Activated CD8-positive, alpha-beta memory T cell treated with anti-CD3 and anti-CD28 coated beads for 1 hour (primary cell): ENCODE results near the gene TMOD1.
A peak's percentile ranks its signal among the peaks of the same experiment; 100 is the strongest.
"Not testable (repeated sequence)": the region's sequence is repeated elsewhere in the genome, so short reads cannot be mapped to it uniquely, and the experiment has no call there.

Source experiments
- DNase-seq, 2 donors: peaks; one replicate each; pipeline ENCODE4 v3.0.0-alpha.2; 2020; ENCODE audit warnings: low read depth in 1 of 2; ENCODE audit errors: extremely low read depth in 1 of 2

TMOD1 gene

DNA sequence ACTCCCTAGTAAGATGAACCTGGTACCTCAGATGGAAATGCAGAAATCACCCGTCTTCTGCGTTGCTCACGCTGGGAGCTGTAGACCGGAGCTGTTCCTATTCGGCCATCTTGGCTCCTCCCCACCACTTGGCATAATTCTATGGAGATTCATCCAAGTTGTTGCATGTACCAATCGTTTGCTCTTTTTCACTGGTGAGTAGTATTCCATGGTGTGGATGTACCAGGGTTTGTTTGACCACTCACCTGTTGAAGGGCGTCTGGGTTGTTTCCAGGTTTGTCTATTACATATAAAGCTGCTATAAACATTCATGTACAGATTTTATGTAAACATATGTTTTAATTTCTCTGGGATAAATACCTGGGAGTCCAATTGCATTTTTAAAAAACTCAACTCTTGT is 85.4 kb downstream of the TMOD1 start:
- not testable (repeated sequence) for DNase-seq

DNA sequence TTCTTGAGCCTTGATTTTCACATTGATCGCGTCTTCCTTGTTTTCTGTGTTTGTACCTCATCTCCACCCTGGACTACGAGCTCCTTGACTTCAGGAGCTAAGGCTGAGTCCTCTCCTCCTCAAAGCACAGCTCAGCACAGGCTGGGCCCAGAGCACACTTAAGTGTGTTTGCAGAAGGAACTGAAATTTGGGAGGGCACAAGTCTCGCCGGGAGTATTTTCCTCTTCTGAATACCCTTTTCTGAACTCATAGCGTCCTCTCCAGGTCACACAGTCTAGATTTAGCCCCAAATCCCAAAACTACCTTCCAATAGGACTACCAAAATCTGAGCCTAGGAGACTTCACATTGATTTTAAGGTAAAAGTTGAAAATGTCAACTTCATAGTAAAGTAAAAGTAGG is 90.1 kb downstream of the TMOD1 start:
- DNase-seq = no peak

DNA sequence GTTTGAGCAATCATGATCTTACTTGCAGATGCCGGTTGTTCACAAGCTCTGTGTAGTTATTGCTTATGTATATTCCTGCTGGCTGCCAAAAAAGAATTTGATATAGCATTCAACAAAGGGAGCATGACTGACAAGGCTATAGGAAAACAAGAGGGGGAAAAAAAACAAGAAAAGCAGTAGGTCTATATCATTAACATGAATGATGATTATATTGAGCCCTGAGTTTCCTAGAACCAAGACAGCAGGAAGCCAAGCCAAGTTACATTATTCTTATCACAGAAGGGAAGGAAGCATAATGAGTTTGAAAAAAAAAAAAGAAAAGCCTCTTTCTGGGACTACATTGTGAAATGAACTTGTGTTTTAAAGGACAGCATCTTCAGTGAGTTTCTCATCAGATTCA is 90.7 kb downstream of the TMOD1 start:
- DNase-seq = no peak

DNA sequence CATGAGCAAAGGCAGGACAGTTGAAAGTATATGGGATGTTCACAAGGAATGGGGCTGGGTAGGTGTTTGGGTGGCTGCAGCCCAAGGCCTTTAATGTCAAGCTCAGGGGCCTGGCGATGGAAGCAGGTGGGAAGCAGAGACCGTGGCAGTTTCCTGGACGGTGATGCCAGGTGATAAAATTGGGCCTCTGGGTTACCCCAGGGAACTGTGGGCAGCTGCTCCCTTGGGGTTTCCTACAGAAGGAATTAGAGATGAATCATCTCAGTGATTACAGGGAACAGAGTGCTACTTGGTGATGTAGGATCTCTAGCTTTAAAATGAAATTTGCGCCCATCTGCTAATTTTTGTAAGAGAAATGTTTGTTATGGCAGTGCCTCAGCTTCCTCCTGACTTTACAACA is 92.5 kb downstream of the TMOD1 start:
- DNase-seq = no peak

DNA sequence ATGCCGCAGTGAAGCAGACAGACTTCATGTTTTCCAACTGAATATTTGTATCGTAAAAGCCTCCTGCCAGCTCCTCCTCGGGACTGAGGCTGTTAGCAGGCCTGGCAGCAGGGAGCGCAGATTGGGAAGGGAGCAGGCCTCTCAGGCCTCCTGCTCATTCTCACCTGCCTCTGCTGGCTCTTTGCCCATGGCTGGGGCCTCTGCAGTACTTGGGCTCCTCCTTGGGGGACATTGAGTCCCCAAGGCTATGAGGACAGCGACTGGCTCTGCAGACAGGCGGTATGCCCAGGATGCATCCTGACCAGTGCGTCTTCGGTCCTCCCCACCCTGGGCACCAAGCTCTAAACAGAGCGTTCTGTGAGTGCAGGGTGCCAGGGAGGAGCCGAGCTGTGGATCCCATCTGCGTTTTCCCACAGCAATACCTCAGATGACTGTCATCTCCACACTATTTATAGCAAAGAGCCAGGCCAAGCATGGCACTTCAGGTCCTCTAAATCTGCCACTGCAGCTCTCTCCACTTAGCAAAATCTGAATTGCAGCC is 93.0 kb downstream of the TMOD1 start:
- DNase-seq = no peak

DNA sequence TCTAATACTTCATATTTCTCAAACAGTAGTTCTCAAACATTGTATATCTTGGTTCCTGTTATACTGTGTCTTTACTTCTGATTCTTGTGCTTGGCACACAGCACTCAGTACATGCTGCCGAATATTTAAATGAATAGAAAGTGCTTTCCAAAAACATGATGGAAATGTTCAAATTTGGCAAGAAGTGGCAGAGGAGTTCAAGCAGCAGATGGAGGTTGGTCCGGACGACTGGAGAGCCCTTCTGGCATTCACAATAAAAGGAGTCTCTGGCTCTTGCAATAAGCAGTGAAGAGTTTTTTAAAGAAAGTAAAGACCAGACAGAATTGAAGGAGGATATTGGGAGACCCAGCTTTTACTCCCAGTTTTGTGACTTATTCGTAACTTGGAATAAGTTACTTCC is 95.4 kb downstream of the TMOD1 start:
- no peak for DNase-seq

DNA sequence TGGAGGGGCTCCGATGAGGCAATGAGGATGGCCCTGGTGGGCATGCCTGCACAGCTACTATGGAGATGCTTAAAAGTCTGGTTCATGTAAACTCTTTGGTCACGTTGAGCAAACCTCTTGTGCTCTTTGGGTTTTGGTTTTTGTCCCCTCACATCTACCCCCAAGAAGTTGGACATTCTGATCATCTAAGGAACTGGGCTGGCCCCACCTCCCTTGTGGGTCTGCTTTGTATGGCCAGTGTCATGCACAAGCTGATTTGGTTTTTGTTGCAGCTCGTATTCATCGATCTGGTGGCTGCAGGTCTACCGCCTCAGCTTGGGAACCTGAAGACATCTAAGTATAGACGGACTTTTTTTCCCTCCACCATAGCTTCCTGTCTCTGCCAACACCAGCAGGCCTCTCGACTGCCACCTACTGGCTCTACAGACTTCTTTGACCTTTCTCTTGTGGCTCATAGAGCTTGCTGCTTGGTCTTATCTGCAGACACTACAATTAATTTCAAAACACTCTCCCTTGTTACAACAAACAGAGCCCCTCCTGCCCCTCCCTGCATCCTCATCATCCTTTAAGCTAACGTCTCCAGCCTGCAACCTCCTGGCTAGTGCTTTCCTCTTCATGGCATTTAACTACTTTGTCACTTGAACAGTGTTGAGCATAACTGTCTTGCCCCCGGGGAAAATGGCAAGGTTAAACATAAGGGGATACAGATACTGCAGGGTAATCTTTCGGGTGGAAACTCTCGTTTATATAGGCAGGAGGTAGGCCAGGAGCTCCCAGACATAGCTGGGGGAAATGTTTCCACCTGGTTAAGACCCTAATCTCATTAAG is 97.2 kb downstream of the TMOD1 start:
- peak; percentile 22 to 39 for DNase-seq

DNA sequence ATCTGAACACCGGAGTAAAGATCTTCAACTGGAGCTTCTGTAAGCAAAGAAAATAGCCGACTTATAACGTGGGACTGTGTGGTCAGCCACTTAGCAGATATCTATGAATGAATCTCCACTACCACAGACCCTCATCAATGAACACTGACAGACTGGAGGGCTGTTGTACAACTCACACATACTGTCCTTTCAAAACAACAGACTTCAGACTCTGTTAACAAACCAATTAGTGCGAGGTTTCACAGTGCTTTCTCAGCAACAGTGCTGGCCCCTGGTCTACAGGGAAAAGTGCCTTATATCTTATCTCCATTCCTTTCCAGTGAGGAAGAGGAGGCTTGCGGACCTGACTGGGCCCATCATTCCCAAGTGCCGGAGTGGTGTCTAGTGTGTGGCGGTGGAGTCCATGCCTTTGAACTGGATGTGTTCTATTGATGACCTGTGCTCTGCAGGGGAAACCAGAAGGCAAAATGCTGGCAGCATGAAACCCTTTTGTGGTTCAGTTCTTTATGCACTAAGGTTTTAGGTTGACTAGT is 97.9 kb downstream of the TMOD1 start:
- DNase-seq = no peak

DNA sequence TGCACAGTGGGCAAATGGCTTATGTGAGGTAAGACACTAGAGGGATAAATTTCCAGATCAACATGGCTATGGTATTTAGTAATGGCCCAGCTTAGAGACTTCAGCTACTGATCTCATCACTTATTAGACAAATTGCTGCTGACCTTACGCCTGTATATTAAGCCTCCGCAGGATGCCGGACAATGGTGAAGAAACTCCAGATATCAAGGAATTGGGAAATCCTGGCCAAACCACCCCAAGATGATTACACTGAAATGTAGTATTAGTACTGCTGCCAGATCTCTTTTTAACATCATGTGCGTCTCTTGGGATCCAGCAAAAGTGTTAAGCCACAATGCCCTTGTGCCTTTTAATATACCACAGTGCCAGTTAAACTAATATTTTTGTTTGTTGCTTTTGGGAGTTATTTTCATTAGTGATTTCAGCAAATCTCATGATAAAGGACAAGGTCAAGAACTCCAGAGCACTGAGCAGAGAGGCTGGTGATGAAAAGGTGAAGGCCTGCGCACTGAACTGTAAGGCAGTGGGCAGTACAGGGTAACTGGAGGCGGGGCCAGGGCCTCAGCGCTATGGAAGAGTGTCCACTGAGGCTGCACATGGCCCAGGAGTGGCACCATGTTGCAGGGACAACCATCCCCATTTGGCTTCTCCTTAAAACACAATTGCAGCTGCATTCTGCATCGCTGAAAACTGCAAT is 99.2 kb downstream of the TMOD1 start:
- DNase-seq = no peak

DNA sequence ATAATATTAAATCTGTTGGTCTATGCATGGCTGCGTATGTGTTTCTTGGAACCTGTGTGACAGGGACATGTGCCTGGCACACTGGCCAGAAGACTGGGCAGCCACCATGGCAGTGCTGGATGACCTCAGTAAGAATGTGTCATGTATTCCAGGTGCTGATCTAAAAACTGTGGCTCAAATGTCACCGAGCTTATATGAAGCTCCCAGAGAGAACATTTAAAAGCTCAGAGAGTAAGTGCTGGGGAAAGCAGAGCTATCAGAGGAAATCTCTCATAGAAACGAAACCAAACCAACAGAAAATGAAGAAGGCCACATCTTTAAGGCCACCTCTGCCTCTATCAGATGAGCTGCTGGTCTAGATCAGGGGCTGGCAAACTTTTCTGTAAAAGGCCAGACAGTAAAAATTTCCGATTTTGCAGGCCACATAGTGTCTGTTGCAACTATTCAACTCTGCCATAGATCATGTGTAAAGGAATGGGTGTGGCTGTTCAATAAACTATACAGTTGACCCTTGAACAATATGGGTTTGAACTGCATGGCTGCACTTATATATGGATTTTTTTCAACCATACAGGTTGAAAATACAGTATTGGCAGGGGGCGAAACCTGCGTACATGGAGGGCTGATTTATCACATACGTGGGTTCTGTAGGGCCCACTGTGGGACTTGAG is 99.9 kb downstream of the TMOD1 start:
- DNase-seq = no peak

DNA sequence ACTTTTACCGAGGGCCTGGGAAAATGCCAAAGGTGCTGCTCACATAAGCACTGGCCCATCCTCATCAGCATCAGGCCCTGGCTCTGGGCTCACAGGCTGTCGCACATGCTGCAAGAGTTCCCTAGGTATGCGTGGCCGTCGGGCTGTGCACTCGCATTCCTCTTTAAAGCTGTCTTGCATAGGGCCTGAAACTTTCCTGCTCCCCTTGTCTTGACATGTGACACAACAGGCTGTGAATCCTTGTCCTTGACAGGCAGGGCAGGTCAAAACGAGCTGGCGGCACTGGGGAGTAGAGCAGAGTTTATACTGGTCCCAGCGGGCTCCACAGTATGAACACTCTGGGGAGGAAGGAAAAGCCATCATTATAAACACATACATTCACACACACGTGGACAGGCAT is 101.0 kb downstream of the TMOD1 start:
- DNase-seq = no peak

DNA sequence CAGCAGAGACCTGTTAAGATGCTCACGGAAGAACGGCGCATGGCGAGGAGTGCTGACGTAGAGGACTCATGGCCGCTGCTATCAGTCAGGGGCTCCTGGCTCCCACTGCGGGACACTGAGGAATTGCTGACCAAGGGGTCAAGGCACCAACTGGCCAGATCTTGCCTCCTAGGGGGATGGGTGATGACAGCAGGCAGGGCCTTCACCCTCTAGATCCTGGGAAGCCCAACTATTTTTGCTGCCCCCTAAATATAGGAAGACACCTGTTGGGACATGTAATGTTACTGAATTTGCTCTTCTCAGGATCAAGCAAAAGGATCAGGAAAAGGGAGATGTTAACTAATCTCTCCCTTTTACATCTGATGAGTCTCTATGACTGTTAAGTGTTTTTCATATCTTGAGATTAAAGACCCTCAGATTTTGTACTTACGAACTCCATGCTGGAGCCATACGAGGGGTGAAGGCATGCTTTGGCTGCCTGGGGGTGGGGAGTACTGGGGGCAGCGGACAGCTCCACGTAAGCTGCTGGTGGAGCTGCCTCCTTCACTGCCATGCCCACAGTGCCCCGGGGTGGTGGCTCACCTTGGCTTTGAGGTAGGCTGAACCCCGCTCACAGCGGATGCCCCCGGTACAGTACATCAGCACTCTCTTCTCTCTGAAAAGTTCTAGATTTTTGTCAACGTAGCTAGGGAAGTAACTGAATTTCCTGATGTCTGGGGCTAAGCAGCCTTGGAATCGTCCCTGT is 103.6 kb downstream of the TMOD1 start:
- no peak for DNase-seq

DNA sequence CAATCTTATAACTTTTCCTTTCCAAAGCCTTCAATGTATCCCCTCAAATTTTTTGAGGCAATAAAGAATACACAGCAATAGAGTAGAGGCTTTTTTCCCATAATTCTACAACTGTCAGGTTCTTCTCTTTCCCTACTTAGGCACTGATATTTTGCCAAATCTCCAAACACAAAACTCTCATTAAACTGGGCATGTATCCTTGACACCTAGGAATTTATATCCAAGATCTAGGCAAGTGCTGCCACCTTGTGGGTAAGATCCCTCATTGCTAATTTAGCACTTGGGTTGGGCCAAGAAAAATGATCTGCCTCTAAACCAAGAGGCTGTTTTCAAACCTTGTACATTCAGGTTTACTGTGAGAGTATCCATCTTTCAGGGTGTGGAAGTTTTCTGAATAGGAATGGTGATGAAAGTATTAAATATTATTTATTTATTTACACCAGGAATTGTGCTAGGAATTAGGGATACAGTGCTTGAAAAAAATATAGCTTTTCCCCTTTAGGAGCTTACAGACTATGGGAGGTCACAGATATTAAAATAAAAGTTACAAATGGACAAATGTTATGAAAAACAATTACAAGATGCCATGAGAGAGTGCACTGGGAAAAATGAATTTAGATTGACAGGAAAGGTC is 114.1 kb downstream of the TMOD1 start:
- peak in 1 of 2 donors; percentile 34 for DNase-seq

DNA sequence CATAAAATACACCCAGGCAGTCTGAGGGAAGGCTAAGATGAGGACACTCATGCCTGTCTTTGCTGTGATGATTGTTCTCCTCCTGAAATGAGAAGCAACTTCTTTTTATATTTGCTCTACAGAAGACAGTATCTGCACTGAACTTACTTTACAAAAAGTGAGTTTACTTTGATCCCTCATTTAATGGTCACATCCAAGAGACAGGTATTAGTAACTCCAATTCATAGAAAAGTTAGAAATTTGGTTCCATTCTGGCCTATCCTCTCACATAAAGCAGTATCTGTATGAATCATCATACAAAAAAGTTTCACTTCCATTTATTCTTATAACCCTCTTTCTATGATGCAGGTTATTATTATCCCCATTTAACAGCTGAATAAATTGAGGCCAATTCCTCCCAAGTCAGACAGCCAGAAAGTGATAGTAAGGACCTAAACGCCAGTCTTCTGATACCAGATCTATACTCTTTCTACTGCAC is 116.5 kb downstream of the TMOD1 start:
- no peak for DNase-seq

DNA sequence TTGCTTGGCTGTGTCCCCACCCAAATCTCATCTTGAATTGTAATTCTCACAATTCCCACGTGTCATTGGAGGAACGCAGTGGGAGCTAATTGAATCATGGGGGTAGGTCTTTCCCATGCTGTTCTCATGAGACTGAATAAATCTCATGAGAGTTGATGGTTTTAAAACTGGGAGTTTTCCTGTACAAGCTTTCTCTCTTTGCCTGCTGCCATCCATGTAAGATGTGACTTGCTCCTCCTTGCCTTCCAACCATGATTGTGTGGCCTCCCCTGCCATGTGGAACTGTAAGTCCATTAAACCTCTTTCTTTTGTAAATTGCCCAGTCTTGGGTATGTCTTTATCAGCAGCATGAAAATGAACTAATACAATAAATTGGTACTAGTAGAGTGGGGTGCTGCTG is 118.6 kb downstream of the TMOD1 start:
- not testable (repeated sequence) for DNase-seq

DNA sequence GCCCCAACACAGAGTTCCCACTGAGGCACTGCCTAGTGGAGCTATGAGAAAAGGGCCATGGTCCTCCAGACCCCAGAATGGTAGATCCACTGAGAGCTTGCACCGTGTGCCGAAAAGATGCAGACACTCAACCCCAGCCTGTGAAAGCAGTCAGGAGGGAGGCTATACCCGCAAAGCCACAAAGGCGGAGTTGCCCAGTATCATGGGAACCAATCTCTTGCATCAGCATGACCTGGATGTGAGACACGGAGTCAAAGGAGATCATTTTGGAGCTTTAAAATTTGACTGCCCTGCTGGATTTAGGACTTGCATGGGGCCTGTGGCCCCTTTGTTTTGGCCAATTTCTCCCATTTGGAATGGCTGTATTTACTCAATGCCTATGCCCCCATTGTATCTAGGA is 121.0 kb downstream of the TMOD1 start:
- not testable (repeated sequence) for DNase-seq

DNA sequence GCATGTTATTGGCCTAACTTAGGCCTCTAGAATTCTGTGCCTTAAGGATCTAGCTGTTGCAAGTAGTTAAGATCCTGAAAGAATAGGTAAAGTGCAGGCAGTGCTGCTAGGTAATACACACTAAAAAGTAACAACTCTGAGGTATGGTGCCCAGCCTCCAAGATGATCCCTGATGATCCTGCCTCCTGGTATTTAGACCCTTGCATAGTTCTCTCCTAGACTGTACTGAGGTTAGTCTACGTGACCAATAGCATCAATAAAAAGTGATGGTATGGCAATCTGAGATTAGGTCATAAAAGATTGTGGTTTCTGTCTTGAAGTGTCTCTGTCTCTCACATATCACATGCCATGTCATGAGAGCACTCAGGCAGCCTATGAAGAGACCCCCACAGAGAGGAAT is 122.5 kb downstream of the TMOD1 start:
- DNase-seq = no peak

DNA sequence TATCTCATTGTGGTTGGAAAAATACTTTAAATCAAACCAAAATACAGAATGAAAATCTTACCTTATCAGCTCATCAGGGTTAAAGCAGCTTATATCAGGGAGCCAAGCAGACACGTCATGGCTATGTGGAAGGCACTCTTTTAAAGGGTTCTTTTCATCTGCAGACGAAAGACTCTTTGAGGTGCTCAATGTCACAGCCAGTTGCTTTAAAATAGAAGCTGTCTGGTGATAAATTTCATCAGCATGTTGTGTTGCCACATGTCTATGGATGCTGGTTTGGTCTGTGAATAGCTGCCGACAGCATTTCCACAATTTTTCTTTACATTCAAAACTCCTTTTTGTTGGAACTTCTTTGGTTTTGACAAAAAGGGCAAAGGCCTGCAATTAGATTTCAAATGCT is 124.2 kb downstream of the TMOD1 start:
- no peak for DNase-seq

DNA sequence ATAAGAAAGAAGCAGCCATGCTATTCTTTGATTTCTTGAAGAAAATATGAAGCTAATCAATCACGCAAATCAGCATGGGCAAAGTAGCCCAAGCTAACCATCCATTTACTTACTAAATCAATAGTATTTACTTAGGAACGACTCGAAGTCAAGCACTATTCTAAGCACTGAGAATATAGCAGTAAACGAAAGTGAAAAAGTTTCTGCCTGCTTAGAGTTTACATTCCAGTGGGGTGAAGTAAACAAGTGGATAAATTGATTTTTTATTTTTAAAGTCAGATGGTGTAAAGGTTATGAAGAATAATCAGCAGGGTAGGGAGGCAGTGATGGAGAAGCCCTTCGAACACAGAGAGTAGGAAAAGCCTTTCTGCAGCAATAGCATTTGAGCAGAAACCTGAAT is 126.2 kb downstream of the TMOD1 start:
- DNase-seq = no peak

DNA sequence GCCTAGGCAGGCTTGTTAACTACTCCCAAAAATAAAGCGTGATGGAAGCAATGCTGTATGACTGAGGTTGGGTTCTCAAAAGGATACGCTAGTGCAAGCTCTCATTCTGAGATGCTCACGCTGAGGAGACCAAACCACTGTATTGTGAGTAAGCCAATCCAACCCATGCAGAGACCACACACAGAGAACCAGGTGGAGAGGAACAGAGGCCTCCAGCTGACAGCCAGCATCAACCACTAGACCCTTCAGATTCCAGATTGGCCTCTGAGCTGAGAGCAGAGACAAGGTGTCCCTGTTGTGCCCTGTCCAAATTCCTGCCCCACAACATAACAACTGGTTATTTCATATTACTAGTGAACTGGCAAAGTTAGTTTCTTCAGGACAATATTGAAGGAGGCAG is 127.2 kb downstream of the TMOD1 start:
- no peak for DNase-seq
